ENCODE measurements around the gene CTNND2. TPM values are rescaled to one million over a fixed set of nuclear protein-coding genes. Genes with fewer than 3 reads are reported as not detected.
A peak's percentile ranks its signal among the peaks of the same experiment; 100 is the strongest.

CTNND2 gene
- total RNA-seq, 2 experiments from 2014 or later: not detected

DNA sequence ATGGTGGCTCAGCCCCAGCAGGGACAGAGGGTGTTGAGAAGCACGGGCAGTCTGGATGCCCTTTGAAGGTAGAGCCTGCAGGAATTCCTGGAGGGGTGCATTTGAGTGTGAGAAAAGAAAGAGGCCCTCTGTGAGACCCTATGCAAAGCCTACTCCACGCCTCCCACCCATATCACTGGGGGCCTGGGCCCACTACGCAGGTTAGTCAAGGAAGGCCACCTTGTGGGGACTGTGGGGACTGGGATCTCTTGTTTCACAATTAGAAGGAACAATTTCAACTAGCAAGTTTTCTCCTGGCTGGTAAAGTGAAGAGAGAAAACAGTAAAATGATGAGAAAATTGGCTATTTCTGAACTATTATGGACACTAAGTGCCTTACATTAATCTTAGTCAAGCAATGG lies 657.0 kb downstream of the CTNND2 start:
- Mint-ChIP-seq H3K4me3 (no peak overlapping the region), H3K9me3 (no peaks in the 10 kb centered on the region), H3K4me1 (ENCODE audit: low read depth) (no peaks in the 10 kb centered on the region), H3K27me3 (no peaks in the 10 kb centered on the region), H3K27ac (no peak overlapping the region), H3K36me3 (ENCODE audit: low read depth) (no peaks in the 10 kb centered on the region)
- ChIA-PET POLR2A (no interaction called here), CTCF (no interaction called here)
- ATAC-seq (no peak), DNase-seq (no peak)
- intact Hi-C loops (cut with micrococcal nuclease): no loop called here
- TF ChIP-seq, protein P1, sequence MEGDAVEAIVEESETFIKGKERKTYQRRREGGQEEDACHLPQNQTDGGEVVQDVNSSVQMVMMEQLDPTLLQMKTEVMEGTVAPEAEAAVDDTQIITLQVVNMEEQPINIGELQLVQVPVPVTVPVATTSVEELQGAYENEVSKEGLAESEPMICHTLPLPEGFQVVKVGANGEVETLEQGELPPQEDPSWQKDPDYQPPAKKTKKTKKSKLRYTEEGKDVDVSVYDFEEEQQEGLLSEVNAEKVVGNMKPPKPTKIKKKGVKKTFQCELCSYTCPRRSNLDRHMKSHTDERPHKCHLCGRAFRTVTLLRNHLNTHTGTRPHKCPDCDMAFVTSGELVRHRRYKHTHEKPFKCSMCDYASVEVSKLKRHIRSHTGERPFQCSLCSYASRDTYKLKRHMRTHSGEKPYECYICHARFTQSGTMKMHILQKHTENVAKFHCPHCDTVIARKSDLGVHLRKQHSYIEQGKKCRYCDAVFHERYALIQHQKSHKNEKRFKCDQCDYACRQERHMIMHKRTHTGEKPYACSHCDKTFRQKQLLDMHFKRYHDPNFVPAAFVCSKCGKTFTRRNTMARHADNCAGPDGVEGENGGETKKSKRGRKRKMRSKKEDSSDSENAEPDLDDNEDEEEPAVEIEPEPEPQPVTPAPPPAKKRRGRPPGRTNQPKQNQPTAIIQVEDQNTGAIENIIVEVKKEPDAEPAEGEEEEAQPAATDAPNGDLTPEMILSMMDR (IDR thresholded peaks at IDR 0.05): no peak

DNA sequence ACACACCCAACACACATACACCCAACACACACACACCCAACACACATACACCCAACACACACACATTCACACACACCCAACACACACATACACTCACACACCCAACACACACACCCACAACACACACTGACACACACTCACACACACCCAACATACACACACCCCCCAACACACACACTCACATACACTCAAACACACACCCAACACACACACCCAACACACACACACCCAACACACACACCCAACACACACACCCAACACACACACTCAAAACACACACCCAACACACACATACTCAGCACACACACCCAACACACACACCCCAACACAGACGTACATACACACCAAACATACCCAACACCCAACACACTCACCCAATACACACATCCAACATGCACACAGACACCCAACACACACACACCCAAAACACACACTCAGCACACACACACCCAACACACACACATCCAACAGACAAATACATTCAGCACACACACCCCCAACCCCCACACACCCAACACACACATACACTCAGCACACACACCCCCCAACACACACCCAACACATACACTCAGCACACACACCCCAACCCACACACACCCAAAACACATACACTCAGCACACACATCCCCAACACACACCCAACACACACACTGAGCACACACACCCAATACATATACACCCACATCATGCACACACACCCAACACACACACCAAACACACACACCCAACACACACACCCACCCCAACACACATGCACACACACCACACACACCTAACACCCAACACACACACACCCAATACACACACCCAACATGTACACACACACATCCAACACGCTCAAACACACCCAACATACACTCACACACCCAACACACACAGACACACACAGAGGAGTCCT lies 663.7 kb downstream of the CTNND2 start:
- ChIA-PET POLR2A (no interaction called here), CTCF (no interaction called here)
- Mint-ChIP-seq H3K36me3 (ENCODE audit: low read depth) (no peaks in the 10 kb centered on the region), H3K27ac (no peak overlapping the region), H3K9me3 (no peaks in the 10 kb centered on the region), H3K4me3 (no peak overlapping the region), H3K4me1 (ENCODE audit: low read depth) (no peaks in the 10 kb centered on the region), H3K27me3 (no peaks in the 10 kb centered on the region)
- DNase-seq: no peak
- ATAC-seq: no peak
- intact Hi-C loops (cut with micrococcal nuclease): no loop called here
- TF ChIP-seq, protein P1 (IDR thresholded peaks at IDR 0.05): no peak

DNA sequence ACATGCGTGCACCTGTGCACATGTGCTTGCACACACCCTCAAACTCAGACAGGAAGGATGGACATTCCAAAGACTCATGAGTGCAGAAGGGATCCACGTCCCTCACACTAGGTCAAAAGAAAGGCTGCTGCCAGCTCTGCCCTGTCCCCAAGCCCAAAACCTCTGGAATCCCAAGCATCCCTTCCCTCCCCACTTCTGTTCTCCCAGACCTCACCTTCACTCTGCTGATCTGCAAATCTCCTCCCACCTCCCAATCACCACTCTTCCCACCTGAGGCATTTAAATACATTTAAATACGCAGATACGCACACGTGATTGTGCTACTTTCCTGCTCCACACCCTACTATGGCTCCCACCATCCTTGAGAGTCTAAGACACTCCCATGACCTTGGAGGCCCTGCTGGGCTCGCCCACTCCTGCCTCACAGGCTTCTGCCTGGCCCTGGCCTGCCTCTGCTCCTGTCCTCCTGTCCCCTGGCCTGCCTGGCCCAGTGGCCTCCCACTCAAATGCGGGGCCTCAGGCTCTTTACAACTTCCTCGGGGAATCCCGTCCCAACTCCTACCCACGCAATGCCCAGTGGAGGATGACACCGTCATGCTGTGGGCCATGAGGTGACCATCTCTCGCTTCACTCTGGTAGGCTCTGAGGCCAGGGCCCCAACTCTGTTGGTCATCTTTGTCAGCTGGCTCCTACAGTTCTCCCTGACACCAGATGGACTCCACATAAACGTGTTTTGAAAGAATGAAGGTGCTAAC lies 664.8 kb downstream of the CTNND2 start:
- no peaks in the 10 kb centered on the region for H3K27me3 Mint-ChIP-seq
- H3K9me3 Mint-ChIP-seq: no peaks in the 10 kb centered on the region
- DNase-seq (no peak), ATAC-seq (no peak)
- peaks cover 8% of the 10 kb centered on the region for H3K4me1 Mint-ChIP-seq (ENCODE audit: low read depth)
- no peak overlapping the region for H3K4me3 Mint-ChIP-seq
- ChIA-PET POLR2A (no interaction called here), CTCF (no interaction called here)
- TF ChIP-seq, protein P1 (IDR thresholded peaks at IDR 0.05): no peak
- no peak overlapping the region for H3K27ac Mint-ChIP-seq
- intact Hi-C loops (cut with micrococcal nuclease): no loop called here
- H3K36me3 Mint-ChIP-seq (ENCODE audit: low read depth): no peaks in the 10 kb centered on the region

DNA sequence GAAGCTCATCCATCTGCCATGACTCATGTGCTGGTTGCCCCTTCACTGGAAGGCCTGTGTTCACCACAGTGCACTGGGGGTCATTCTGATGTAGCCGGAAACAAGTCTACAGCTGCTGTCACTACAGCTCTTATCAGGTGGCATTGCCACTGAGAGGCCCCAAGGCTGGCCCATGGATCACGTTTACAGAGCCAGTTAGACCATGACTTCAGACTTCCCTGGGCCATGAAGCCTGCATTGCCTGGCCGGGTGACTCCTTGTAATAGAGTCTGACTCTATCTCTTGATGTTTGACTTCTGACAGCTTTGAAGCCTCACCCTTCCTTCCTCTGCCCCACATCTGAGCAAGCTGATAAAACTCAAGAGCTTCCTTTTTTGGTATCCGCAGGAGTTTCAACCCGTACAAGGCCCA lies 669.7 kb downstream of the CTNND2 start:
- ChIA-PET CTCF (no interaction called here), POLR2A (no interaction called here)
- Mint-ChIP-seq H3K9me3 (peaks cover 9% of the 10 kb centered on the region), H3K4me3 (no peak overlapping the region), H3K27ac (no peak overlapping the region), H3K27me3 (no peaks in the 10 kb centered on the region), H3K4me1 (ENCODE audit: low read depth) (peaks cover 20% of the 10 kb centered on the region), H3K36me3 (ENCODE audit: low read depth) (peaks cover 2% of the 10 kb centered on the region)
- ATAC-seq (peak; percentile 30), DNase-seq (peak; percentile 5)
- intact Hi-C loops (cut with micrococcal nuclease): no loop called here
- TF ChIP-seq, protein P1 (IDR thresholded peaks at IDR 0.05): no peak

DNA sequence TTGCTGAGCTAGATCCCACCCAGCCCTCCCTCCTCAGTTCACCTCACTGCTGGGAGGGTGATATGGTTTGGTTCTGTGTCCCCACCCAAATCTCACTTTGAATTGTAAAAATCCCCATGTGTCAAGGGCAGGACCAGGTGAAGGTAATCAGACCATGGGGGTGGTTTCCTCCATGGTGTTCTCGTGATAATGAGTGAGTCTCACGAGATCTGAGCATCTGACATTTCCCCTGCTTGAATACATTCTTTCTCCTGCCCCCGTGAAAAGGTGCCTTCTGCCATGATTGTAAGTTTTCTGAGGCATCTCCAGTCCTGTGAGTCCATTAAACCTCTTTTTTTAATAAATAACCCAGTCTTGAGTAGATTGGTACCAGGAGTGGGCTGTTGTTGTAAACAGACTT lies 673.4 kb downstream of the CTNND2 start:
- ChIA-PET CTCF (no interaction called here), POLR2A (no interaction called here)
- no peak overlapping the region for H3K27ac Mint-ChIP-seq
- H3K36me3 Mint-ChIP-seq (ENCODE audit: low read depth): peaks cover 2% of the 10 kb centered on the region
- TF ChIP-seq, protein P1 (IDR thresholded peaks at IDR 0.05): no peak
- peaks cover 20% of the 10 kb centered on the region for H3K4me1 Mint-ChIP-seq (ENCODE audit: low read depth)
- intact Hi-C loops (cut with micrococcal nuclease): no loop called here
- peaks cover 9% of the 10 kb centered on the region for H3K9me3 Mint-ChIP-seq
- no peaks in the 10 kb centered on the region for H3K27me3 Mint-ChIP-seq
- no peak for ATAC-seq
- no peak for DNase-seq
- no peak overlapping the region for H3K4me3 Mint-ChIP-seq

Measured in activated CD8-positive, alpha-beta T cell treated with anti-CD3 and anti-CD28 coated beads for 36 hours (primary cell).